ENCODE data around the gene C3orf22.

DNA sequence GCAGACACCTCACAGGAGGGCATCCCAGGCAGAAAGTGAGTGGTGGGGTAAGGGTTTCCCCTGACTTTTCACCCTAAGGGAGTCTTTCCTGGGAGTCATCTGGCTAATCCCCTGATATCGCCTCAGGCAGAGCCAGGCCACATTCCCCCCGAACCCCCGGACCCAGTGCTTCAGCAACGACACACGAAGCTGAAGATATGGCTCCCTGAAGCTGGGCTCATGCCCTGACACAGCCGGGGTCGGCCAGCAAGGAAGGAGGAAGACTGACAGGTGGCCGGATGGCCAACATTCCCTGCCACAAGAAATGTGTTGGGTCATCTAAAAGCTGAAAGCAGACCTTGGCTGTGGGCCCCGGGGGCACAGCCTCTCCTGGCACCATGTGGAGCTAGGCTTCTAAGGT is 20.4 kb downstream of the C3orf22 start:
- TF ChIP-seq ZNF589 (CRISPR knock-in tag; IDR thresholded peaks at IDR 0.05; ENCODE audit: low read depth), result no peak
- no peak for TF ChIP-seq MAFK (IDR thresholded peaks at IDR 0.05; ENCODE audit: low read length)
- TF ChIP-seq, protein P1, sequence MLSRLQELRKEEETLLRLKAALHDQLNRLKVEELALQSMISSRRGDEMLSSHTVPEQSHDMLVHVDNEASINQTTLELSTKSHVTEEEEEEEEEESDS (CRISPR knock-in tag; IDR thresholded peaks at IDR 0.05), result no peak
- TF ChIP-seq, protein P2, sequence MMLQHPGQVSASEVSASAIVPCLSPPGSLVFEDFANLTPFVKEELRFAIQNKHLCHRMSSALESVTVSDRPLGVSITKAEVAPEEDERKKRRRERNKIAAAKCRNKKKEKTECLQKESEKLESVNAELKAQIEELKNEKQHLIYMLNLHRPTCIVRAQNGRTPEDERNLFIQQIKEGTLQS (IDR thresholded peaks at IDR 0.05), result no peak
- TF ChIP-seq, protein P2 (CRISPR knock-in tag; conservative IDR thresholded peaks at IDR 0.05), result no peak
- no peak for TF ChIP-seq POLR2B (IDR thresholded peaks at IDR 0.05; ENCODE audit: low read depth, partially characterized antibody)
- TF ChIP-seq, protein P3, sequence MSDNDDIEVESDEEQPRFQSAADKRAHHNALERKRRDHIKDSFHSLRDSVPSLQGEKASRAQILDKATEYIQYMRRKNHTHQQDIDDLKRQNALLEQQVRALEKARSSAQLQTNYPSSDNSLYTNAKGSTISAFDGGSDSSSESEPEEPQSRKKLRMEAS (CRISPR knock-in tag; IDR thresholded peaks at IDR 0.05), result no peak
- TF ChIP-seq, protein P4, sequence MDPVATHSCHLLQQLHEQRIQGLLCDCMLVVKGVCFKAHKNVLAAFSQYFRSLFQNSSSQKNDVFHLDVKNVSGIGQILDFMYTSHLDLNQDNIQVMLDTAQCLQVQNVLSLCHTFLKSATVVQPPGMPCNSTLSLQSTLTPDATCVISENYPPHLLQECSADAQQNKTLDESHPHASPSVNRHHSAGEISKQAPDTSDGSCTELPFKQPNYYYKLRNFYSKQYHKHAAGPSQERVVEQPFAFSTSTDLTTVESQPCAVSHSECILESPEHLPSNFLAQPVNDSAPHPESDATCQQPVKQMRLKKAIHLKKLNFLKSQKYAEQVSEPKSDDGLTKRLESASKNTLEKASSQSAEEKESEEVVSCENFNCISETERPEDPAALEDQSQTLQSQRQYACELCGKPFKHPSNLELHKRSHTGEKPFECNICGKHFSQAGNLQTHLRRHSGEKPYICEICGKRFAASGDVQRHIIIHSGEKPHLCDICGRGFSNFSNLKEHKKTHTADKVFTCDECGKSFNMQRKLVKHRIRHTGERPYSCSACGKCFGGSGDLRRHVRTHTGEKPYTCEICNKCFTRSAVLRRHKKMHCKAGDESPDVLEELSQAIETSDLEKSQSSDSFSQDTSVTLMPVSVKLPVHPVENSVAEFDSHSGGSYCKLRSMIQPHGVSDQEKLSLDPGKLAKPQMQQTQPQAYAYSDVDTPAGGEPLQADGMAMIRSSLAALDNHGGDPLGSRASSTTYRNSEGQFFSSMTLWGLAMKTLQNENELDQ (CRISPR knock-in tag; IDR thresholded peaks at IDR 0.05; ENCODE audit: borderline replicate concordance), result no peak
- TF ChIP-seq CHD2 (IDR thresholded peaks at IDR 0.05; ENCODE audit: low read depth, low read length), result no peak
- TF ChIP-seq FOS (IDR thresholded peaks at IDR 0.05; ENCODE audit: extremely low read depth, insufficient read length), result no peak
- TF ChIP-seq HDAC2 (IDR thresholded peaks at IDR 0.05), result no peak
- no peak for TF ChIP-seq RCOR1 (IDR thresholded peaks at IDR 0.05; ENCODE audit: borderline replicate concordance in 1 of 2, low read depth in 2 of 2, low read length in 2 of 2)
- no peak for TF ChIP-seq ZNF311 (CRISPR knock-in tag; IDR thresholded peaks at IDR 0.05)
- TF ChIP-seq CEBPB (tag; IDR thresholded peaks at IDR 0.05), result no peak
- TF ChIP-seq, protein P5, sequence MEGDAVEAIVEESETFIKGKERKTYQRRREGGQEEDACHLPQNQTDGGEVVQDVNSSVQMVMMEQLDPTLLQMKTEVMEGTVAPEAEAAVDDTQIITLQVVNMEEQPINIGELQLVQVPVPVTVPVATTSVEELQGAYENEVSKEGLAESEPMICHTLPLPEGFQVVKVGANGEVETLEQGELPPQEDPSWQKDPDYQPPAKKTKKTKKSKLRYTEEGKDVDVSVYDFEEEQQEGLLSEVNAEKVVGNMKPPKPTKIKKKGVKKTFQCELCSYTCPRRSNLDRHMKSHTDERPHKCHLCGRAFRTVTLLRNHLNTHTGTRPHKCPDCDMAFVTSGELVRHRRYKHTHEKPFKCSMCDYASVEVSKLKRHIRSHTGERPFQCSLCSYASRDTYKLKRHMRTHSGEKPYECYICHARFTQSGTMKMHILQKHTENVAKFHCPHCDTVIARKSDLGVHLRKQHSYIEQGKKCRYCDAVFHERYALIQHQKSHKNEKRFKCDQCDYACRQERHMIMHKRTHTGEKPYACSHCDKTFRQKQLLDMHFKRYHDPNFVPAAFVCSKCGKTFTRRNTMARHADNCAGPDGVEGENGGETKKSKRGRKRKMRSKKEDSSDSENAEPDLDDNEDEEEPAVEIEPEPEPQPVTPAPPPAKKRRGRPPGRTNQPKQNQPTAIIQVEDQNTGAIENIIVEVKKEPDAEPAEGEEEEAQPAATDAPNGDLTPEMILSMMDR (IDR thresholded peaks at IDR 0.05 in 2 of 3, conservative IDR thresholded peaks at IDR 0.05 in 1 of 3; ENCODE audit: insufficient read depth in 2 of 3, low read depth in 1 of 3, low read length in 3 of 3), result no peak

All from K562 (cell line).